Measurements from ENCODE around the gene LRRN3. TPM values are rescaled to one million over a fixed set of nuclear protein-coding genes. Genes with fewer than 3 reads are reported as not detected.

Gene LRRN3
- total and polyA plus RNA-seq, 2 of the 8 experiments (the other 6 are each of a cell fraction or from before 2014, with no cell fraction given): 0.20 to 0.32 TPM

GRCh38 chr7:111173990-111174389 is 83.1 kb downstream of the LRRN3 start (continued):
- TF ChIP-seq, protein P1, sequence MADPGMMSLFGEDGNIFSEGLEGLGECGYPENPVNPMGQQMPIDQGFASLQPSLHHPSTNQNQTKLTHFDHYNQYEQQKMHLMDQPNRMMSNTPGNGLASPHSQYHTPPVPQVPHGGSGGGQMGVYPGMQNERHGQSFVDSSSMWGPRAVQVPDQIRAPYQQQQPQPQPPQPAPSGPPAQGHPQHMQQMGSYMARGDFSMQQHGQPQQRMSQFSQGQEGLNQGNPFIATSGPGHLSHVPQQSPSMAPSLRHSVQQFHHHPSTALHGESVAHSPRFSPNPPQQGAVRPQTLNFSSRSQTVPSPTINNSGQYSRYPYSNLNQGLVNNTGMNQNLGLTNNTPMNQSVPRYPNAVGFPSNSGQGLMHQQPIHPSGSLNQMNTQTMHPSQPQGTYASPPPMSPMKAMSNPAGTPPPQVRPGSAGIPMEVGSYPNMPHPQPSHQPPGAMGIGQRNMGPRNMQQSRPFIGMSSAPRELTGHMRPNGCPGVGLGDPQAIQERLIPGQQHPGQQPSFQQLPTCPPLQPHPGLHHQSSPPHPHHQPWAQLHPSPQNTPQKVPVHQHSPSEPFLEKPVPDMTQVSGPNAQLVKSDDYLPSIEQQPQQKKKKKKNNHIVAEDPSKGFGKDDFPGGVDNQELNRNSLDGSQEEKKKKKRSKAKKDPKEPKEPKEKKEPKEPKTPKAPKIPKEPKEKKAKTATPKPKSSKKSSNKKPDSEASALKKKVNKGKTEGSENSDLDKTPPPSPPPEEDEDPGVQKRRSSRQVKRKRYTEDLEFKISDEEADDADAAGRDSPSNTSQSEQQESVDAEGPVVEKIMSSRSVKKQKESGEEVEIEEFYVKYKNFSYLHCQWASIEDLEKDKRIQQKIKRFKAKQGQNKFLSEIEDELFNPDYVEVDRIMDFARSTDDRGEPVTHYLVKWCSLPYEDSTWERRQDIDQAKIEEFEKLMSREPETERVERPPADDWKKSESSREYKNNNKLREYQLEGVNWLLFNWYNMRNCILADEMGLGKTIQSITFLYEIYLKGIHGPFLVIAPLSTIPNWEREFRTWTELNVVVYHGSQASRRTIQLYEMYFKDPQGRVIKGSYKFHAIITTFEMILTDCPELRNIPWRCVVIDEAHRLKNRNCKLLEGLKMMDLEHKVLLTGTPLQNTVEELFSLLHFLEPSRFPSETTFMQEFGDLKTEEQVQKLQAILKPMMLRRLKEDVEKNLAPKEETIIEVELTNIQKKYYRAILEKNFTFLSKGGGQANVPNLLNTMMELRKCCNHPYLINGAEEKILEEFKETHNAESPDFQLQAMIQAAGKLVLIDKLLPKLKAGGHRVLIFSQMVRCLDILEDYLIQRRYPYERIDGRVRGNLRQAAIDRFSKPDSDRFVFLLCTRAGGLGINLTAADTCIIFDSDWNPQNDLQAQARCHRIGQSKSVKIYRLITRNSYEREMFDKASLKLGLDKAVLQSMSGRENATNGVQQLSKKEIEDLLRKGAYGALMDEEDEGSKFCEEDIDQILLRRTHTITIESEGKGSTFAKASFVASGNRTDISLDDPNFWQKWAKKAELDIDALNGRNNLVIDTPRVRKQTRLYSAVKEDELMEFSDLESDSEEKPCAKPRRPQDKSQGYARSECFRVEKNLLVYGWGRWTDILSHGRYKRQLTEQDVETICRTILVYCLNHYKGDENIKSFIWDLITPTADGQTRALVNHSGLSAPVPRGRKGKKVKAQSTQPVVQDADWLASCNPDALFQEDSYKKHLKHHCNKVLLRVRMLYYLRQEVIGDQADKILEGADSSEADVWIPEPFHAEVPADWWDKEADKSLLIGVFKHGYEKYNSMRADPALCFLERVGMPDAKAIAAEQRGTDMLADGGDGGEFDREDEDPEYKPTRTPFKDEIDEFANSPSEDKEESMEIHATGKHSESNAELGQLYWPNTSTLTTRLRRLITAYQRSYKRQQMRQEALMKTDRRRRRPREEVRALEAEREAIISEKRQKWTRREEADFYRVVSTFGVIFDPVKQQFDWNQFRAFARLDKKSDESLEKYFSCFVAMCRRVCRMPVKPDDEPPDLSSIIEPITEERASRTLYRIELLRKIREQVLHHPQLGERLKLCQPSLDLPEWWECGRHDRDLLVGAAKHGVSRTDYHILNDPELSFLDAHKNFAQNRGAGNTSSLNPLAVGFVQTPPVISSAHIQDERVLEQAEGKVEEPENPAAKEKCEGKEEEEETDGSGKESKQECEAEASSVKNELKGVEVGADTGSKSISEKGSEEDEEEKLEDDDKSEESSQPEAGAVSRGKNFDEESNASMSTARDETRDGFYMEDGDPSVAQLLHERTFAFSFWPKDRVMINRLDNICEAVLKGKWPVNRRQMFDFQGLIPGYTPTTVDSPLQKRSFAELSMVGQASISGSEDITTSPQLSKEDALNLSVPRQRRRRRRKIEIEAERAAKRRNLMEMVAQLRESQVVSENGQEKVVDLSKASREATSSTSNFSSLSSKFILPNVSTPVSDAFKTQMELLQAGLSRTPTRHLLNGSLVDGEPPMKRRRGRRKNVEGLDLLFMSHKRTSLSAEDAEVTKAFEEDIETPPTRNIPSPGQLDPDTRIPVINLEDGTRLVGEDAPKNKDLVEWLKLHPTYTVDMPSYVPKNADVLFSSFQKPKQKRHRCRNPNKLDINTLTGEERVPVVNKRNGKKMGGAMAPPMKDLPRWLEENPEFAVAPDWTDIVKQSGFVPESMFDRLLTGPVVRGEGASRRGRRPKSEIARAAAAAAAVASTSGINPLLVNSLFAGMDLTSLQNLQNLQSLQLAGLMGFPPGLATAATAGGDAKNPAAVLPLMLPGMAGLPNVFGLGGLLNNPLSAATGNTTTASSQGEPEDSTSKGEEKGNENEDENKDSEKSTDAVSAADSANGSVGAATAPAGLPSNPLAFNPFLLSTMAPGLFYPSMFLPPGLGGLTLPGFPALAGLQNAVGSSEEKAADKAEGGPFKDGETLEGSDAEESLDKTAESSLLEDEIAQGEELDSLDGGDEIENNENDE (IDR thresholded peaks at IDR 0.05; ENCODE audit: insufficient replicate concordance, low read length): no peak
- TF ChIP-seq SRF (IDR thresholded peaks at IDR 0.05; ENCODE audit: low read depth, low read length) (no peak), ATF2 (IDR thresholded peaks at IDR 0.05; ENCODE audit: low read length) (no peak), CREB1 (IDR thresholded peaks at IDR 0.05) (no peak), TAF1 (IDR thresholded peaks at IDR 0.05; ENCODE audit: low read depth, low read length) (no peak), RFX5 (IDR thresholded peaks at IDR 0.05; ENCODE audit: borderline replicate concordance, low read depth, low read length) (no peak), SP2 (IDR thresholded peaks at IDR 0.05; ENCODE audit: low read length) (no peak), EZH2 (IDR thresholded peaks at IDR 0.05; ENCODE audit: low read depth, low read length, severe bottlenecking) (no peak), FOSL1 (IDR thresholded peaks at IDR 0.05; ENCODE audit: insufficient read depth, low read depth, low read length) (no peak), SAP30 (IDR thresholded peaks at IDR 0.05; ENCODE audit: insufficient read depth, insufficient replicate concordance, low read length) (no peak), JUND (IDR thresholded peaks at IDR 0.05; ENCODE audit: low read length) (no peak)

Data from H1 (cell line).